Naive thymus-derived CD8-positive, alpha-beta T cell (primary cell): ENCODE data around the gene CACNA2D3. TPM values are rescaled to one million over a fixed set of nuclear protein-coding genes. Genes with fewer than 3 reads are reported as not detected.

Experiments
- ATAC-seq, 2 donors: fragments of 150-1000 bp; cut with Tn5 transposase in 1 of 2; sonication (Bioruptor Pico), chemical (Tn5 transposase) in 1 of 2; 1 replicate in 1 of 2; 2 replicates in 1 of 2; pipeline ENCODE4 v1.10.0; 2021; ENCODE audit warnings: mild to moderate bottlenecking in 2 of 2, moderate library complexity in 2 of 2
- POLR2A ChIA-PET: fragments of 350-600 bp; sonication (Branson Sonifier 250); formaldehyde crosslinking; loops from one replicate; lab custom pipeline; 2021; ENCODE audit warnings: antibody characterized with exemption; lab: Charles Lee
- DNase-seq, 10 donors: peaks; one replicate each; pipeline versions ENCODE4 v3.0.0 to v3.0.0-alpha.2; 2020 to 2022
- H3K27ac Mint-ChIP-seq, 10 donors: one replicate each; pipeline ENCODE4 v1.8.0; 2020 to 2022; ENCODE audit warnings: mild to moderate bottlenecking in 10 of 10, mixed read lengths in 10 of 10, moderate library complexity in 4 of 10, inconsistent platforms in 1 of 10
- H3K27me3 Mint-ChIP-seq, 5 donors: one replicate each; pipeline ENCODE4 v1.8.0; 2021 to 2022; ENCODE audit warnings: mixed read lengths in 5 of 5
- H3K36me3 Mint-ChIP-seq, 3 donors: one replicate each; pipeline ENCODE4 v1.8.0; 2020 to 2022; ENCODE audit warnings: mixed read lengths in 3 of 3, mild to moderate bottlenecking in 2 of 3, inconsistent platforms in 1 of 3
- H3K4me1 Mint-ChIP-seq, 4 donors: one replicate each; pipeline ENCODE4 v1.8.0; 2021 to 2022; ENCODE audit warnings: mixed read lengths in 4 of 4
- H3K4me3 Mint-ChIP-seq, 10 donors: one replicate each; pipeline ENCODE4 v1.8.0; 2020 to 2022; ENCODE audit warnings: mild to moderate bottlenecking in 10 of 10, mixed read lengths in 10 of 10, moderate library complexity in 6 of 10, inconsistent platforms in 1 of 10
- H3K9me3 Mint-ChIP-seq, 9 donors: one replicate each; pipeline ENCODE4 v1.8.0; 2020 to 2022; ENCODE audit warnings: mixed read lengths in 9 of 9, mild to moderate bottlenecking in 3 of 9, inconsistent platforms in 1 of 9, moderate library complexity in 1 of 9
- polyA plus RNA-seq, 3 donors: library from polyadenylated mRNA; unstranded; fragments of 300-500 nt; fragmentation: Illumina TruSeq; gene quantifications; one replicate each; pipeline ENCODE4 v1.2.3, GENCODE V29; 2021
- total RNA-seq, 8 experiments: library from RNA in 2 of 8; stranded (reverse) in 2 of 8; gene quantifications; one replicate each; pipeline ENCODE4 v1.2.3 and lab custom pipeline; 2021 to 2026

CACNA2D3 gene
- total and polyA plus RNA-seq, 5 experiments from 2014 or later: not detected

DNA sequence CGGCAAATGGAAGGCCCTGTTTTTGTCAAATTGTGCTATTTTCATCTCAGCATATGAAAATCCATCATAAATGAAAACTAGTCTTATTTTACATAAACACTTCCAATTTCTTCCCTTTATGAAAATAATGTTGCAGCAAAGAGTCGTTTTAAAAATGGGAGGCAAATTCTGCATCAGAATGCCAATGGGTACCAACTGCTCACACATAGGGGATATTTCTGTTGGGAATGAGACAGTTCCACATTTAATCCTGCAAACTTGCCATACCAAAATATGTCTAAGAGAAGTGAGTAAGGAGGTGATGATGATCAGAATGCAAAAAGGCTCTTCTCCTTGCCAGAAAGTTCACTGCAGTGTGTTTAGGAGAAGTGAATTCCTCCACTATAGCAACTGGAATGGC is 391.7 kb downstream of the CACNA2D3 start:
- POLR2A ChIA-PET: no interaction called here
- H3K4me3 Mint-ChIP-seq: no peak overlapping the region
- peaks cover 2 to 32% (median 6%) of the 10 kb centered on the region in 9 donors for H3K9me3 Mint-ChIP-seq
- DNase-seq (no peak), ATAC-seq (no peak)
- H3K36me3 Mint-ChIP-seq: no peaks in the 10 kb centered on the region
- peaks cover 0 to 15% (median 0%) of the 10 kb centered on the region in 5 donors for H3K27me3 Mint-ChIP-seq
- H3K27ac Mint-ChIP-seq: no peak overlapping the region
- no peaks in the 10 kb centered on the region for H3K4me1 Mint-ChIP-seq

DNA sequence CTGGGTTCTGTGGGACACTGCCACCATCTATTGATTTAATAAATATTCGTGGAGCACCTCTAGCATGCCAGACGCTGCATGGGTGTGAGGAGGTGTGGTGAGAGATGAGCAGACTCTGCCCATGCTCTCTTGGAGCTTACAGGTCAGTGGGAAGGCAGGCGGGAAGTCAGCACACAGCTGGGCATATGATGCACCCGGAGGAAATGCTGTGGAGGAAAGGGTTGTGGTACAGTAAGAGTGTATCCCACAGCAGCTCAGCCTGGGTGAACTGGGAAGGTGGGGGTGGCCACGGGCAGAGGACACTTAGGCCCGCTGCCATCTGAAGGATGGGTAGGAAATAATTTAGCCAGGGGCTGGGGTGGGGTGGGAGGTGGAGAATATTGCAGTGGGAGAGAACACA is 392.1 kb downstream of the CACNA2D3 start:
- Mint-ChIP-seq H3K27me3 (peaks cover 0 to 15% (median 0%) of the 10 kb centered on the region in 5 donors), H3K4me1 (no peaks in the 10 kb centered on the region), H3K27ac (no peak overlapping the region), H3K9me3 (peaks cover 2 to 32% (median 6%) of the 10 kb centered on the region in 9 donors), H3K36me3 (no peaks in the 10 kb centered on the region), H3K4me3 (no peak overlapping the region)
- POLR2A ChIA-PET: no interaction called here
- no peak for DNase-seq
- no peak for ATAC-seq

DNA sequence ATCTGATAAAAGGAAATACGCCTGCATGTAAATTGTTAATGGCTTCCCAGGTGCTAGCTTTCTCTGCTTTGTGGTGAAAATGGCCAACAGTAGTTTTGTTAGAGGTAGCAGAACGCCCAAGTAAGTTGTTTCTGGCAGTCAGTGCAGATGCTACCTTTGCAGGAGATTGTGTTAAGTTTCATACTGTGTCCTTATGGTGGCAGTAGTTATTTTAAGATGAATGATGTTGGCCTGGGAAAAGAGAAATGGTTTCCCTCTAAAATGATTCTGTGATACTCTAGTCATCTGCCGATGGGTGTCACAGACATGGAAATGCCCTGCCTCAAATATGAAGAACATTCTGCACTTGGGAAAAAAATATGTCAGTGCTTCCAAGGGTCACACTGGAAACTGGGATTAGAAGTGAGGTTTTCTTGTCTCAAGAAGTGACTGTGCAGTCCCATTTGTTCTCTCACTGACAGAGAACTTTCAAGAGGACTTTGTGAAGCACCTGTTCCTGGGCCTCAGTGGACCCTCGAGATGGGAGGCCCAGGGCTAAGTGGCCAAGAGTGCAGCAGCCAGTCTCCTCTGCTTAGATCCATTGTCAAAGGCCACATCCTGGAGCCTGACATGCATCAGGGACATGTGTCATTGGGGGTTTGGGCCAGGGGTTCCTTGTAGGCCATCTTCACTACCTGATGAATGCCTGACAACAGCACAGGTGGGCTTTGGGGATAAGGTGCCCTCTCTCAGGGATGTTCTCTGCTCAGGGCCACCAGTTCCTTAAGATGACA is 393.3 kb downstream of the CACNA2D3 start:
- peaks cover 0 to 10% (median 0%) of the 10 kb centered on the region in 5 donors for H3K27me3 Mint-ChIP-seq
- no peak overlapping the region for H3K4me3 Mint-ChIP-seq
- ATAC-seq (no peak), DNase-seq (no peak)
- H3K27ac Mint-ChIP-seq: no peak overlapping the region
- H3K36me3 Mint-ChIP-seq: no peaks in the 10 kb centered on the region
- peaks cover 2 to 22% (median 6%) of the 10 kb centered on the region in 9 donors for H3K9me3 Mint-ChIP-seq
- POLR2A ChIA-PET: no interaction called here
- H3K4me1 Mint-ChIP-seq: no peaks in the 10 kb centered on the region

DNA sequence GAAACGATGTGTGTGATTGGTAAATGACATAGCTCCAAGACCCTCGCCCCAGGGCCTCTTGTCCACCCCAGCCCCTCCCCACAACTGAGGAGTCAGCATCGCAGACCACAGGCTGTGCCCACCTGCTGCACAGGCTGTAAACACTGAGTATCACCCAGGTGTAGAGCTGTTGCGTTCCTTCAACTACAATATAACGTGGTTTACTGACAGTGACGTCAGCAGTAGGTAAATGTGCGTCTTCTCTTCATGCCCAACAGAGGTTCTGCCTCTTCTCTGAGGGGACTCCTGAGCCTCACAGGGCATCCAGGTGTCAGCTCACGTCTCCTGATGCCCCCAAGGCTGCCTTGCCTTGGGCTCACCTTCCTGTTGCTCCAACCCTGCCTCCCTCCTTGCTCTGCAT is 395.1 kb downstream of the CACNA2D3 start:
- H3K36me3 Mint-ChIP-seq: no peaks in the 10 kb centered on the region
- no peaks in the 10 kb centered on the region for H3K4me1 Mint-ChIP-seq
- H3K27me3 Mint-ChIP-seq: no peaks in the 10 kb centered on the region
- peaks cover 0 to 25% (median 5%) of the 10 kb centered on the region in 9 donors for H3K9me3 Mint-ChIP-seq
- H3K4me3 Mint-ChIP-seq: no peak overlapping the region
- no peak for DNase-seq
- ATAC-seq: no peak
- no peak overlapping the region for H3K27ac Mint-ChIP-seq
- POLR2A ChIA-PET: no interaction called here

DNA sequence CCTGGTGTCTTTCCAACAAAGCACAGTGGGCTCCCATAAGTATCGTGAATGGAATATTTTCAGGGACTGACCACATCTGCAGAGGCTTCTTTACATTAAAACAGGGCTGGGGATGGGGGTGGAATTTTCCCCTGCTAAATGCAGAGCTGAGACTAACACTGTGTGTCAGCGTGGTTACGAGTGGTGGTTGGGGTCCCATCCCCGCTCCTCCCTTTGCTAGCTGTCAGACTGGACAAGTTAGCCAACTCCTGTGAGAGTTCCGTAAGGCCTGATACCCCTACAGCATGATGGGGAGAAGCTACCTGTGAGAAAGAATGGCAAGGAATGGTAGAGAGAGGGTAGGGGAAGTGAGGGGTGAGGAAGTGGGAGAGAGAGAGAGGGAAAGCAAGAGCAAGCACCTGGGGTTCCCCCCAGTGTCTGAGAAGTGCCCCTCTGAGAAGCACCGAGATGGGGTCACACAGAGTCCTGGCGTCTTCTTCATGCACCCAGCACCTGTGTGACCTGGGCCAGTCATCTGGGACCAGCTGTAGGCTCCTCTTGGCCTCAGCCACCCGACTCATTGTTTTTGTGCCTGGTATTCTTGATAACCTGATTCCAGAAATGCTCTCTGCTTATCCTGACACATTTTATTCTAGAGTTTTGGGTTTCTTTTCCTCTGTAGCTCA is 395.8 kb downstream of the CACNA2D3 start:
- Mint-ChIP-seq H3K4me1 (no peaks in the 10 kb centered on the region), H3K4me3 (no peak overlapping the region), H3K27me3 (no peaks in the 10 kb centered on the region), H3K27ac (no peak overlapping the region), H3K36me3 (no peaks in the 10 kb centered on the region), H3K9me3 (peaks cover 2 to 27% (median 6%) of the 10 kb centered on the region in 9 donors)
- DNase-seq (no peak), ATAC-seq (no peak)
- POLR2A ChIA-PET: no interaction called here

DNA sequence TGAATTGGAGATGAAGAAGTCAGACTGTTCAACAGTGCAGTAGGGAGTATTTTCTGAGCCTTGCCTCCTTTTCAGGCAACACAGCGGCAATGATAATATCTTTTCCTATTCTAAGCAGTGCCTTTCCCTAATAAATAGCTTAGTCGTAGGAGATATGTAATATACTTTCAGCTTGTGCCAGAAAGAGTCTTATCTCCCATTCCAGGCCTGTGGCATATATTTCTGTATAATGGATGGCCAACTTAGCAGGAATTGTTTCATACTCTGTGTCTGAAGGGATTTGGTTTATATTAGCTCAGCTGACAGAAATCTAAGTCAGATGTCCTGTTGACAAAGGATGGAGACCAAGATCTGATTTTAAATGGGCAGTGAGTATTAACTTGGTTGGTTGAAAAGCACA is 397.1 kb downstream of the CACNA2D3 start:
- POLR2A ChIA-PET: no interaction called here
- Mint-ChIP-seq H3K27ac (peak overlapping the region in 1 of 10 donors; percentile 41), H3K4me1 (no peaks in the 10 kb centered on the region), H3K4me3 (no peak overlapping the region), H3K36me3 (no peaks in the 10 kb centered on the region), H3K27me3 (no peaks in the 10 kb centered on the region), H3K9me3 (peaks cover 6 to 25% (median 11%) of the 10 kb centered on the region in 9 donors)
- no peak for ATAC-seq
- no peak for DNase-seq

DNA sequence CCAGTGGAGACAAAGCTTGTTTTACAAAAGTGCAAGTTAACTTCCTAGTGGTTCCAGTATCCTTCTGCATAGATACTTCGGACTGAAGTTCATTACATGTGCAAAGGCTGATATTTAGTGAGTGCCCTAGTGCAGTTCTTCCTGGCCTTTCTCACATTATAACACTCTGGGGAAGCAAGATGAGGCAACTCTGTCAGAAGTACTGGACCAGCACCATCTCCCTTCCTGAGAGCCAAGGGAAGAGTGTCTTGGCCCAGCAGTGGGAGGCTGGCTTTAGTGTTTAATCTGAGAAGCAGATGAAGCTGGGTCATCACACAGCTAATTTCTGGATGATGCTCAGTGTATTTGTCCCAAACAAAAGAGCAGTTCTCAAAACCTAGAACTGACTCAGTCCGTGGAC is 397.7 kb downstream of the CACNA2D3 start:
- H3K9me3 Mint-ChIP-seq: peaks cover 7 to 28% (median 12%) of the 10 kb centered on the region in 9 donors

DNA sequence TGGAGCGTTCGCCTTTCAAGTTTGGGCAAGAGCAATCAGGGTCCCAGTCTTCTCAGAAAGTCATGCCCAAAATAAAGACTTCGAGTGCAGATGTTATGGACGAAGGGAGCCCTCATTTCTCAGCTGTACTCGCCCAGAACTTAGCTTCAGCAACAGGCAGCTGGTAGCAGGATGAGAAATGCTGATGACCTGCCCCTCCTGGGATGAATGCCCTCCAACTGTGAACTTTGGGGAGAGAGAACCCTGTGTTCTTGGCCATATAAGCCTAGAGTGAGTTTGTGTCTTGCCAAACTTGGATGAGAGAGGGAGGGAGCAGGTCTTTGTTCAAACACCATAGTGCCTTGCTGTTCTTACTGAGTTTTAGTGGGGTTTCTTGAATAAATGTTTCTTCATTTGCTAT is 405.2 kb downstream of the CACNA2D3 start:
- ATAC-seq: no peak
- no peak overlapping the region for H3K27ac Mint-ChIP-seq
- H3K4me1 Mint-ChIP-seq: no peaks in the 10 kb centered on the region
- H3K4me3 Mint-ChIP-seq: no peak overlapping the region
- POLR2A ChIA-PET: no interaction called here
- H3K27me3 Mint-ChIP-seq: peaks cover 0 to 4% (median 0%) of the 10 kb centered on the region in 5 donors
- peaks cover 0 to 9% (median 0%) of the 10 kb centered on the region in 3 donors for H3K36me3 Mint-ChIP-seq
- peaks cover 15 to 43% (median 27%) of the 10 kb centered on the region in 9 donors for H3K9me3 Mint-ChIP-seq
- no peak for DNase-seq

More for the DNA sequence above, 397.7 kb downstream of the CACNA2D3 start:
- DNase-seq (no peak), ATAC-seq (no peak)
- H3K4me3 Mint-ChIP-seq: no peak overlapping the region
- H3K27me3 Mint-ChIP-seq: no peaks in the 10 kb centered on the region
- H3K27ac Mint-ChIP-seq: no peak overlapping the region
- no peaks in the 10 kb centered on the region for H3K4me1 Mint-ChIP-seq
- POLR2A ChIA-PET: no interaction called here
- no peaks in the 10 kb centered on the region for H3K36me3 Mint-ChIP-seq

DNA sequence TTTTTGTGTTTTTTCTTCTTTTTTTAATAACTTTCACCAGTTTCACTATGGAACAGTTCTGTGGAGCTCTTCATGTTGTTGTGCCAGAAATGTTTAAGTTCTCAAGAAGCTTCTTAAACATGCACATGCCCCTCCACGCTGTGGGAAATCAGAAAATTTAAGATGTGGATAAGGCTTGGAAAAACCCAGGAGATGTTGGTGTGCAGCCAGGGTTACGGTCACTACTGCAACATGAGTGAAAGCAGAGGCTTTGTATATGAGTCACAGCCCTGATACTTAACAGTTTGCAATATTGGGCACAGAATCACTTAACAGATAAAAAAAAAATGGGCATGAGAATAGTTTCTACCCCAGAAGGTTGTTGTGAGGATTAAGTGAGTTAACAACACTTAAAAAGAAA is 405.6 kb downstream of the CACNA2D3 start:
- POLR2A ChIA-PET: no interaction called here

DNA sequence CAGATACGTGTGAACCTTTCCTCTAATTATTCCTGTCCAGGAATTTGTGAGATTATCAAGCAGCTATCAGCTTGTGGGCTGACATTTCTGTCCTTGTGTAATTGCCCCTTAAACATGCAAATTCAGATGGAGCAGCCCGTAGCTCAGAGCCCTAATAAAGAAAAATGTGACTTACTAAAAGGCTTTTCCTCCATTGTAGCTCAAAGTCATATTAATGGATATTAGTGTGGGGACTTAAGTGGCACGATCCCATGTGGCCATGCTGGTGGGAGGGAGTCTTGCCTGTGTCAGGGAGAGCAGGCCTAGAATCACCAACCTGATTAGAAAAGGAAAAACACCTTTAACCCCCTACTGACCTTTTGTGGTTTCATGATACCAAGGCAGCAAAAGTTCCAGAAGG is 406.3 kb downstream of the CACNA2D3 start:
- POLR2A ChIA-PET: no interaction called here
- Mint-ChIP-seq H3K4me3 (no peak overlapping the region), H3K36me3 (peaks cover 0 to 9% (median 0%) of the 10 kb centered on the region in 3 donors)

More for the DNA sequence above, 405.6 kb downstream of the CACNA2D3 start:
- DNase-seq (no peak), ATAC-seq (no peak)
- peaks cover 14 to 40% (median 27%) of the 10 kb centered on the region in 9 donors for H3K9me3 Mint-ChIP-seq
- H3K36me3 Mint-ChIP-seq: peaks cover 0 to 9% (median 0%) of the 10 kb centered on the region in 3 donors
- no peaks in the 10 kb centered on the region for H3K4me1 Mint-ChIP-seq
- H3K27me3 Mint-ChIP-seq: peaks cover 0 to 8% (median 0%) of the 10 kb centered on the region in 5 donors
- no peak overlapping the region for H3K4me3 Mint-ChIP-seq
- H3K27ac Mint-ChIP-seq: no peak overlapping the region

DNA sequence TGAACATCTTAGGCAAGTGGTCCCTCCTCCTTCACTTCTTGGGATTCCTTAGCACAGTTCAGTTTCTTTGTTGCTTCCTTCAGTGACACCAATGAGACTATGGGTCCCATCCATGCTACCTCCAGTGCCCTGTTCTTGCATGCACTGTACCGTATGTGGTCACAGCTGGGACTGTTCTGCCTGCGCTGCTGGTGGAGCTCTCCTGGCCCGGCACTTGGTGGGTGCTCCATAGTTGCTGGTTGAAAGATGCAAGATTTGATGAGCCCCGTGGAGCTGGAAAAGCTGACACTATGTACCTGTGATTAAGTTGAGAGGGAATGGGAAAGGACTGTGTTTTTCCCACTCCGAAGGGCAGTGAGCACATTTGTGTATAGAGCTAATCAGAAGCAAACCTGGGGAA is 407.7 kb downstream of the CACNA2D3 start:
- POLR2A ChIA-PET: no interaction called here
- H3K36me3 Mint-ChIP-seq: peaks cover 0 to 9% (median 0%) of the 10 kb centered on the region in 3 donors
- no peak overlapping the region for H3K27ac Mint-ChIP-seq
- H3K27me3 Mint-ChIP-seq: peaks cover 0 to 16% (median 0%) of the 10 kb centered on the region in 5 donors
- ATAC-seq (no peak), DNase-seq (no peak)
- H3K4me1 Mint-ChIP-seq: no peaks in the 10 kb centered on the region
- no peak overlapping the region for H3K4me3 Mint-ChIP-seq
- peaks cover 0 to 31% (median 19%) of the 10 kb centered on the region in 9 donors for H3K9me3 Mint-ChIP-seq

More for the DNA sequence above, 406.3 kb downstream of the CACNA2D3 start:
- peak overlapping the region in 1 of 10 donors; percentile 60 for H3K27ac Mint-ChIP-seq
- no peaks in the 10 kb centered on the region for H3K4me1 Mint-ChIP-seq
- no peak for DNase-seq
- peaks cover 0 to 10% (median 0%) of the 10 kb centered on the region in 5 donors for H3K27me3 Mint-ChIP-seq
- ATAC-seq: no peak
- H3K9me3 Mint-ChIP-seq: peaks cover 7 to 39% (median 24%) of the 10 kb centered on the region in 9 donors

DNA sequence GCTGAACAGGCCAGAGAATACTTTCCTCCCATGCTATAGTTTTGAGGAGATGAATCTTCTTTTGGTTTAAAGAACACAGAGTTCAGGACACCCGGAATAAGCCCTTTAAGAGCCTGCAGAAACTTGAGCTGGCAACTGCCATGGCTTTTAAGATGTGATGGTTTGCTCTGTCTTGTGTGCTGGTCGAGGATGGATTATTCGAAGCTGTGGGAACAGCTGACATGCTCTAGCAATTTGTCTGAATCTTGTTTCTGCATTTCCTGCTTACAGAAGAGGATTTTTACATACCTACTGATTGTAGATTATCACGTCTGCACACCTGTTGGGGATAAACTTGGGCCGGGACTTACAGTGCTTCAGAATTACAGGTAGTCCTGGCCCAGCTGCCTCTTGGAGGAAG is 408.6 kb downstream of the CACNA2D3 start:
- peaks cover 0 to 24% (median 15%) of the 10 kb centered on the region in 9 donors for H3K9me3 Mint-ChIP-seq
- no peaks in the 10 kb centered on the region for H3K4me1 Mint-ChIP-seq
- H3K27ac Mint-ChIP-seq: no peak overlapping the region
- no peak overlapping the region for H3K4me3 Mint-ChIP-seq
- peaks cover 0 to 16% (median 0%) of the 10 kb centered on the region in 5 donors for H3K27me3 Mint-ChIP-seq
- no peak for DNase-seq
- no peak for ATAC-seq
- POLR2A ChIA-PET: no interaction called here
- H3K36me3 Mint-ChIP-seq: peaks cover 0 to 5% (median 0%) of the 10 kb centered on the region in 3 donors

DNA sequence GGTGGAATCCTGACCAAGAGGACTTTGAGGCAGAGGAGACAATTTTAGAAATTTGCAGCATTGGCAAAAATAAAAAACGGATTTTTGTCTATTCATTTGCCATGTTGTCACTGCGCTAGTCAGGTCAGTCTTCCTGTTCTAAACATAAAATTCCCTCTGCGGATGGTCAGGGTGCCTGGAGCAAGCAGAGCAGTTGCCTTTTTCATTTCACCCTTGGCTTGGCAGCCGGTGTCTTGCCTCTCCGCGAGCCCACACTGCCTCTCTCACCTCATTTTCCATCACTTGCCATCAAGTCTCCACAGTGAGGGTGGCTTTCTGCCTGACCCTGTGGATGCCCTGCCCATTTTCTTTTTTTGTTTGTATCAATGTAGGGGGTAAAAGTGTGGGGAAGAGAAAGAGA is 409.4 kb downstream of the CACNA2D3 start:
- Mint-ChIP-seq H3K4me3 (no peak overlapping the region), H3K4me1 (no peaks in the 10 kb centered on the region), H3K9me3 (peaks cover 0 to 16% (median 7%) of the 10 kb centered on the region in 9 donors), H3K27ac (no peak overlapping the region), H3K36me3 (peaks cover 0 to 4% (median 0%) of the 10 kb centered on the region in 3 donors), H3K27me3 (peaks cover 0 to 17% (median 0%) of the 10 kb centered on the region in 5 donors)
- DNase-seq (no peak), ATAC-seq (no peak)
- POLR2A ChIA-PET: no interaction called here
